B cell (primary cell): Measurements from ENCODE around the gene IGFN1.

Source experiments
- EZH2 ChIP-seq: IDR thresholded peaks from 2 replicates; pipeline ENCODE4 v1.6.1; 2012; ENCODE audit warnings: borderline replicate concordance, low read depth, mild to moderate bottlenecking, moderate library complexity, low read length; ENCODE audit not compliant: insufficient read depth, poor library complexity, severe bottlenecking
- TF ChIP-seq, protein P1 (sequence below): fragments of 200-600 bp; IDR thresholded peaks from one replicate; pipeline ENCODE4 v1.8.0; 2022; ENCODE audit warnings: antibody characterized with exemption, mild to moderate bottlenecking

DNA sequence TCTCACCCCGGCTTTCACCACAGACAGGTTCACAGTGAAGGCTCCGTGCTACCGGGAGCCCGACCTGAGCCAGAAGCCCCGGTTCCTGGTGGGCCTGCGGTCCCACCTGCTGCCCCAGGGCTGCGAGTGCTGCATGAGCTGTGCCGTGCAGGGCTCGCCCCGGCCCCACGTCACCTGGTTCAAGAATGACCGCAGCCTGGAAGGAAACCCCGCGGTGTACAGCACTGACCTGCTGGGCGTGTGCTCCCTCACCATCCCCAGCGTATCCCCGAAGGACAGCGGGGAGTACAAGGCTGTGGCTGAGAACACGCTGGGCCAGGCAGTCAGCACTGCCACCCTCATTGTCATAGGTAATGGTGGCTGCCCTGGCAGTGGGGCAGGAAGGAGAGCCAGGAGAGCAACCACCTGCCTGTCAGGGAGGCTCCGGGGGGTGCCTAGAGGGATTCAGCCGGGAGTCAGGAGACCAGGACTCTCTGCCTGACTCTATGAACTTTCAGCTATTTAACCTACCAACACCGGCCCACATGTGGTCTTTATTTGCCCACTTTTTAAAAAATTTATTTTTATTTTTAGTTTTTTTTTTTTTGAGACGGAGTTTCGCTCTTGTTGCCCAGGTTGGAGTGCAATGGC is 36.4 kb downstream of the IGFN1 start:
- TF ChIP-seq EZH2 = no peak
- TF ChIP-seq, protein P1, sequence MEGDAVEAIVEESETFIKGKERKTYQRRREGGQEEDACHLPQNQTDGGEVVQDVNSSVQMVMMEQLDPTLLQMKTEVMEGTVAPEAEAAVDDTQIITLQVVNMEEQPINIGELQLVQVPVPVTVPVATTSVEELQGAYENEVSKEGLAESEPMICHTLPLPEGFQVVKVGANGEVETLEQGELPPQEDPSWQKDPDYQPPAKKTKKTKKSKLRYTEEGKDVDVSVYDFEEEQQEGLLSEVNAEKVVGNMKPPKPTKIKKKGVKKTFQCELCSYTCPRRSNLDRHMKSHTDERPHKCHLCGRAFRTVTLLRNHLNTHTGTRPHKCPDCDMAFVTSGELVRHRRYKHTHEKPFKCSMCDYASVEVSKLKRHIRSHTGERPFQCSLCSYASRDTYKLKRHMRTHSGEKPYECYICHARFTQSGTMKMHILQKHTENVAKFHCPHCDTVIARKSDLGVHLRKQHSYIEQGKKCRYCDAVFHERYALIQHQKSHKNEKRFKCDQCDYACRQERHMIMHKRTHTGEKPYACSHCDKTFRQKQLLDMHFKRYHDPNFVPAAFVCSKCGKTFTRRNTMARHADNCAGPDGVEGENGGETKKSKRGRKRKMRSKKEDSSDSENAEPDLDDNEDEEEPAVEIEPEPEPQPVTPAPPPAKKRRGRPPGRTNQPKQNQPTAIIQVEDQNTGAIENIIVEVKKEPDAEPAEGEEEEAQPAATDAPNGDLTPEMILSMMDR = no peak
